ENCODE data around the gene RANBP17.
"Not testable (repeated sequence)": the region's sequence is repeated elsewhere in the genome, so short reads cannot be mapped to it uniquely, and the experiment has no call there.

The RANBP17 gene

DNA sequence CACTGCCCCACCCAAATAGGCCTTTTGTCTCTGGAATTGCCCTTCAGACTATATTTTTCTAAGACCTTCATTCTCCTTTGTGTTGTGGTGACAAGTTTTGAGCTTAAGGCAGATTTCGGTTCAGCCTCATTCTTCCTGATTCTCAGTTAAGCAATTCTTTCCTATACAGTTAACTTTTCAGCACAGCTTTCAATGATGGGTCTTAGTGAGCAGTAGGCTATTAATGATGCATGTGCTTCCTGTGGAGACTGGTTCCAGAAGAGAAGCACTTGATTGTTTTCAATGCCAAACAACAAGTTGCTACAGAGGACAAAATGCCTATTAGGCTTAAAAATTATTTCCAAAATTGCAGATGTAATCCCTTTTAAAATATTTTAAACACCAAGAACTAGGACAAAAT lies 399.5 kb downstream of the RANBP17 start:
- DNase-seq = no peak

DNA sequence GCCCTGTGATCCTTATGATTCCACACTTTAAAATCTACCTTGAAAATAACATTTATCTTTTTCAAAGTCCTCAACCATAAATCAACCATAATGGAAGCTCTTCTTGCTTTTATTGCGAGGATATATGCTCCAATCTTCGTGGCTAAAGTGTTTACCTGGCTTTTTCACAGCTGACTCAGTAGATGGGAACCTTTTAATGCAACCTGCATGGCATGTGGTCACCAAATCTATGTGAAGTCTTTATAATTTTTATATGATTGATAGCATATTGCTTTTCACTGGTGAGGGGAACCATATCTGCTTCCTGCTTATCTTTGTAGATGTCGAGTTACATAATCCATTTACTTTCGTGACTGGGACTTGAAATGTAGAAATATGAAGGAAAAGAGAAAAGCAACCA lies 400.1 kb downstream of the RANBP17 start:
- no peak for DNase-seq

DNA sequence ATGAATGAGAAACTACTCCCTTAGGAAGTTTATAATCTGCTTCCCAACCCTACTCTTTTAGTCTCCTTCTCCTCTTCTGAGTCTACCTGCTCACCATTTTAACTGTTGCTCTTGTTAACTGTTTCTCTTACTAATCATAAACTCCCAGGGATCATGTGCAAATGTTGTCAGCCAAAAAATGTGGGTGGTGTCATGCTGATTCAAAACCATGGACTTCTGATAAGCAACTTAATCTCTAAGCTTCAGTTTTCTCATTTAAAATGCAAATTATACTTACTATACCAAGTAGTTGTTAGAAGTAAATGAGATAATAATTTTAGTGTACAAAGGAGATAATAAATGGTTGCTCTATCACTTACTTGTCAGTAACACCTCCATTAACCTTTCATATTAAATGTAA lies 401.4 kb downstream of the RANBP17 start:
- no peak for DNase-seq

DNA sequence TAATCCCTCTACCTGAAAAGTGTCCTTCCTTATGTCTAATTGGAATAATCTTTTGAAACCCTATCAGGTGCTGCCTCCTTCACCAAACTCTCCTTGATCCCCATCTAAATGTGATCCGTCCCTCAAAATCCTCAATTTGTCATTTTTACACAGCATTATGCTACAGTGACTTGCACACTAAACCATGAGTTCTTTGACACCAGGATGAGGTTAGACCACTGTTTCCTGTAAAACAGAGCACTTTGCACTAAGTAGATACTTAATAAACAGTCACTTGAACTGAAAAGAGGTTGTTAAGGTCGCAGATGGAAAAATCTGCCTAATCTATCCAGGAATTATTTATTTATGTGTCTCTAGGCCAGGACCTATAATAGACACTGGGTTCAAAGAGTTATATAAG lies 403.0 kb downstream of the RANBP17 start:
- no peak for DNase-seq

DNA sequence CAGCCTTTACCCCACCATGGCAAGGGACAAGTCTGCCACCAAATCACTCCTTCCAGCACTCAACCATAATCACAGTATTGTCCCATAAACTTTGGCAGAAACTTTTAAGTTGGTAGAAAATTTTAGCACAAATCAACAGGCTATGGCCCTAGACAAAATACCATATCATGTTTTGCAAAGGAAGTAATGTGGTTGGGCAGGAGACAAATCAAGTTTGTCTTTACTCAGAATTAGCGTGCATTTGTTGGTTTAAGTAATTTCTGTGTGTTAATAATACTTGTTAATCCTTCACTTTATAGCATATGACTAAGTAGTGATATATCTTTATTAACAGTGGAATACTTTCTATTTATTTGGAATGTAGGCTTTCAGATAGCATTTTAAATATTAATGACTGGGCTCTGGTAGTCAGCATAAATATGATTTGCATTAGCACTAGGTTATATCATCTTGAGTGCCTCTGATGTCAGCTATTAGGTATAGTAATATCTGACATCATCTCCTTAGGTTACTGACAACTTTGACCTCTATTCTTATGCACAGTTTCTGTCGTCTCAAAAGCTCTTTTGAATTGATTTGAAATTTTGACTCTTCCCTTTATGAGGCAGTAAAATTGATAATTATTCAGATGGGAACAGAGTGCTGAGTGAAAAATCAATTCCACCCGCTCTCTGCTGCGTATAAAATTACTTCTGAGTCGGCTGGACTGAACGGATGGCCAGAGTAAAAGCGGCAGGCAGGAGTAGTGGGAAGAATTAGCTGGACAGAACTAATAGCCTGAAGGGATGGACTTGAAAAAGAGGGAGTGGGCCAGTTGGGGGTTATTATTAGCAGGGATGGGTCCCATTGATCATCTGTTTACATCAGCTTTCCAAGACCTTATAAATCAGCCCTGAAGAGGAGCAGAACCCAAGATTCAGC lies 407.1 kb downstream of the RANBP17 start:
- DNase-seq = no peak

DNA sequence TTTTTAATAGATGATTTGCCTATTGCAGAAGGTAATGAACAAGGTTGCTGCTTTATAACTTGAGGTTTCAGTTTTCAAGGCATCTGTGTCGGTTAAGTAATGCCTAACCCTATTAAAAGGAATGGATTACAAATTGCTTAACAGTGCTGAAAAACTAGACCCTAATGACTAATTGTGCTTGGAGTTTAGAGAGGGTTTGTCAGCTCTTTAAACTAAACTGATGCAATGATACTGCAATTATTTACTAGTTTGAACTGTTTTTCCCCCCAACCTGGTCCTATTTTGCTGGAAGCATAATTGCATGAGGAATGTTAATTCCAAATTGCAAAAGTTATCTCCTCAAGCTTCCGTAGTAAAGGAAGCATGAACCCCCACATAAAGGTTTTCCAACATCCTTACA lies 407.9 kb downstream of the RANBP17 start:
- no peak for DNase-seq

DNA sequence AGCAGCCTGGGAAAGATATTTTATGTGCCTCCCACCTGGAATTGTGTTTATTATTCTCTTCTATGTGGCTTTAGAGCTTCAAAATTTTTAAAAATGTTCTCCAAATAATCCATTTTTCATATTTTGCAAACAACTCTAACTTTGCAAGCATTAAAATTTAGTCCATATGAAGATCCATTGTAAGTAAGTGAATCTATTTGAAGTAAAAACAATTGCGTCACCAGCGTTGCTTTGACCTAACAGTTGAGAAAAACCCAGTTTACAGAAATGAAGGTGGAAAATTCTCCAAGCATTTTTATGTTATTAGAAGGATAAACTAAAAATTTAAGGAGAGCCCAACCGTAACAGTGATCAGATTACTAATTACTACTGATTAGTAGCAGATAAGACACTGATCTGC lies 408.3 kb downstream of the RANBP17 start:
- no peak for DNase-seq

DNA sequence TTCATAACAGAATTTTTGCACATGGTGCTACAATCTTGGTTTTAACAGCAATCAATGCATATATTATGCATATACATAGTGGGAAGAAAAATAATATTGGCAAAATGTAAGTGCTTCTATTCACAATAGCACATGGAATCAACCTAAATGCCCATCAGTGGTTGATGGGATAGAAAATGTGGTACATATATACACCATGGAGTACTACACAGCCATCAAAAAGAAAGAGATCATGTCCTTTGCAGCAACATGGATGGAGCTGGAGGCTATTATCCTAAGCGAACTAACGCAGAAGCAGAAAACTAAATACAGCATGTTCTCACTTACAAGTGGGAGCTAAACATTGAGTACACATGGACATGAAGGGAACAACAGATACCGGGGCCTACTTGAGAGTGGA lies 410.0 kb downstream of the RANBP17 start:
- no peak for DNase-seq

DNA sequence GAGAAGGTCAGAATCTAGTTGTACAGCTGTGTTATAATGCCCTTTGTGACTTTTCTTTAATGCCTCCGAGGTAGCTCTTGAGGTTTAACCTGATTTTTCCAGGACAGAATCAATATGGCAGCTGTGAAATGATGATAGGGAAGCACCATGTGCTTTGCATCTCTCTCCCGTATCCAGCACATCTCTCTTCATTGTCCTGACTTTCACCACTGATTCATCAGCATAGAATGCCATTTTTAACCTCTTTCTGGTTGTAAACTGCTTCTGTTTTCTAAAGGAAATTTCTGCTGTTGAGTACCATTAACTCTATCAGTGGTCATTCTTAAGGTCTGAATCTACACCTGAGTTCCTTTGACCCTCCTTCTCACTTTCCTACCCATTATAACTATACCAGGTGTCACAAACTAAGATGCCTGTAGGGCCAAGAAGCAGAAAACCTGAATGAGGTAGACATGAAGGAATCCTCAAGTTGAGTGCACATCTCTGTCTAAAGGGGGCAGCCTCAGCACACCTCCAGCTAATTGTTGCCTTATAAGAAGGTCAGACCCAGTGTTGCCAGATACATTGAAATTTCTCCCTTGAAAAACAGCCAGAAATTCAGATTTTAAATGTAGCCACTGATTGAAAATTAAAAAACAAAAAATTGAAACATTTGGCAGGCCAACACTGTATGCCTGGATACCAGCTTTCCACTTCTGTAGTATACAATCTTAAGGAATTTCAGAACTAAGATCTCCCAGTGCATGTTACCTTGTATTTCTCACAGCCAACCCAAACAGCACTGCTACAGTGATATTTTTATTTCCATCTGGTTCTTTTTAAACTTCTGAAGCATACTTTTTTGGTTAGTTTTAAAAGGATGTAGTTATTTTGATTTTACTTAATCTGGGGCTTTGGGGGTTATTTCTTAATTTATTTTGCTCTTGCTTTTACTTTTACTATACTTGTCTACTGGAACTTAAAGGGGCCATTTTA lies 411.5 kb downstream of the RANBP17 start:
- DNase-seq = peak; percentile 77

DNA sequence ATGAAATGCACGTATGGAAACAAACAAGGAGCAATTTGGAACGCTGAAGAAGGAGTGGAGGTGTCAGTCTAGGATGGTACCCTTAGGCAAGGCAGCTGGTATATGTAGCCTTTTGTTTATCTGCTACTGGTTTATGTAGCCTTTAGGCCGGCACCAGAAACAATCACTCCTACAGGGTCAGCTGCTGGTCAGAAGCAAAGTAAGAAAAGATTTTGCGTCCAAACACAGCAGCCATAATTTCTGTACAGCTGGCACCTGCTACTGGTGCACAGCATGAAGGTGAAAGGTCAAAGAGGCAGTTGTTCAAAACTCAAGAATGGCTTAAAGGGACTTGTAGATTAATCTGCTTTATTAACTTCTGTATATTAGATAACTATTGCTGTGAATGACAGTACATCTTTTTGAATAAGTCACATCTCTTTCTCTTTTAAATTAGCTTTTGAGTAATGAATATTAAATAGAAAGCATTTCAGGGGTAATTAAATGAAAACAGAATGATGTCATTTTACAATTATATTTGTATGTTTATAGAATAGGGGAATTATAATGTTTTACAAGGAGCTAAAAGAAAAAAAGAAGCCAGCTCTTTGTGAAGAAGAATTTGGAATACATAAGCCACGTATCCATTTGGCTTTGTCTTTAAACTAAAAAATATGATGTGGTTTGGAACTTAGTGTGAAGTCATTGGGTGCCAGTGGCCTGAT lies 414.2 kb downstream of the RANBP17 start:
- DNase-seq = no peak

DNA sequence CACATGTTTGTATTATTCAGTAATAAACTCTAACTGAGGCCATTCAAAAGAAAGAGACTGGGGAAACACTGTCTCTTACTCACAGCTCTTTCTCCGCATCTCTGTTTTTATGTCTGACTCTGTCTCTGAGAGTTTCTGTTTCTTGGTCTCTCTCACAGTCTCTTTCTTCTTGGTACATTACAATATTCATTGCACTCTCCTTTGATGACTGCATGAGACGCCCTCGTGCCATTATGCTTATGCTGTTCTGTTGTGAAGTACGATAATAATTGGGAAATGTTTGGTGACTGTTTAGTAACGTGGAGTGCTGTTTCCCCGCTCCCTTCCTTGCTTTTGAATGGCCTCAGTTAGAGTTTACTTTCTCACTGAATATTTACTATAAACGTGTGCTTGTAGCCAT lies 421.9 kb downstream of the RANBP17 start:
- DNase-seq = no peak

DNA sequence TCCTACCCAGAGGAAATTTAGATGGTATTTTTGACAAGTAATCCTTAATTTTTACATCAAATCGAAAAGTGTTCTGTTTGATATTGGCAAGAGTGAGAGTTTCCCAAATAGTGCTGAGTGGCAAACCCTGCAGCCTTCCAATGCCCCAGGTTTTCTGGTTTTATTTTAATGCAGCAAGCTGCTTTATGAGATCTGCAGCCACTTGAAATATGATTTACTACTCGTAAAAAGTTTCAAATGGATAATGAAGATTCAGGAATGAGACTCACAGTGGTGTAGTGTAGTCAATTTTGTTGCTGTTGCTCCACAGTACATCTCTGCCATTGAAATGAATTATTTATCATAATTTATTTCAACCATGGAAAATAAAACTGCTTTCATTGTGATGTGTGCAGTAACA lies 423.6 kb downstream of the RANBP17 start:
- no peak for DNase-seq

DNA sequence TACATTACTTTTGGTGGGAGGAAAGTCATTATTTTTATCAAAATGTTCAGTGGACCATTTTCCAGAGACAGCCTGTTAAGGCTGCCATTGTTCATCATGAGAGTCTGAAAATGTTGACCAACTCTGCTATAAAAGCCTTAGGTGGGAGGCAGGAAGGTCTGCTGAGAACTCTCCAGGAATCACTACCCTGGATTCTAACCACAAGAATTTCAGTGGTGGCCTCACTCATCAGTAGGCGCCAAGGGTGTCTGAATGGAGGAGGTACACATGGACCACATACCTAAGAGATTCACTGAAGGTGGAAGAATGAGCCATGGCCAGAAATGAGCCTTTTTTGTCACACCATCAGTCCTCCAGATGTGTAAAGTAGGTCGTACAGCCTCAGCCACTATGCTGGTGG lies 426.2 kb downstream of the RANBP17 start:
- DNase-seq = no peak

DNA sequence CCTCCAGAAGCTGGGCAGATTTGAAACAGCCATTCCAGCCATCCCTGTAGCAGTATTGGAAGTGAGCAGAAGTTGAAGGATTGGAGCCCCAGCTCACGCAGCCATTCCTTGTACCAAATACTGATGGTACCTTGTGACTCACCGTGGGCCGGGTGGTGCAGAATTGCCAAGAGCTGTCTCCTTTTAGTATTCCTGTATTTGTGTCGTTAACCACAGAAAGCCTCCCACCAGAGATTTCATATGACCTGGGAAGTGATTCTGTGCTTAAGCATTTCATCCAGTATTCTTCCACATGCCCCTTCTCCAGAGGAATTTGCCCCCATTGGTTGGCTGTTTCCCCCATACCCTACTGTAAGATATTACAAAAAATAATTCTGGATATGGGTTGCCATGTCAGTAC lies 429.6 kb downstream of the RANBP17 start:
- no peak for DNase-seq

DNA sequence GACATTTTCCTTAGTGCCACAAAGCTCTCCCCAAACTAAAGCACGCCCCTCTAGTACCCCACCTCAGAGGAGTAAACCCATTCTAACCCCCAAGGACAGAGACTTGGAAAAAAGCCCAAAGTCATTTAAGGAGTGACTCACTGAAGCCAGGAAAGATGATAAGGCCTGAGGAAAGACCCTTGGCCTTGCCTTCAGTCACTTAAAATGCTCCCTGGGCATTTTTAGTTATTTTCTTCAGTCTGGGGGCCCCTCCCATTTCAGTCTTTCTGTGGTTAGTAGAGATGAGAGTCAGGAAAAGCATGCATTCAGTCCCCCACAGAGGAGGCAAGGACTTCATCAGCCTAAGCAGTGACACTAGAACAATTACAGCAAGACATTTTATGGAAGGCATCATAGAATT lies 433.5 kb downstream of the RANBP17 start:
- no peak for DNase-seq

DNA sequence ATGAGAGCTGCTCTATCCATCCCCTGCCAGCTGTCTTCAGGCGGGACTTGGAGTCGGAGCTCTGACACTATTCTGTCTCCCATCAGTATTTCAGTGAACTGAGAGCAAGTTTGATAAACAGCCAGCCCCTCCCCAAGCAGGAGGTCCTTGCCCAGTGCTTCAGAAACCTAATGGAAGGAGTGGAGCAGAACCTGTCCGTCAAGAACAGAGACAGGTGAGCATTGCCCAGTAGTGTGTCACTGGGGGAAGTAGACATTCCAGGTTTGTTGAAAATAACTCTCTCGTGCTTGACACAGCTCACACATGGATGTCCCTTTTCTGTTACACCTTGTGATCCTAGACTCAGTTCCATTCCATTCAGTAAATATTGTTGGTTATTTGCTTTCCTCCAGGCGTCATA lies 434.0 kb downstream of the RANBP17 start:
- DNase-seq = peak; percentile 85

DNA sequence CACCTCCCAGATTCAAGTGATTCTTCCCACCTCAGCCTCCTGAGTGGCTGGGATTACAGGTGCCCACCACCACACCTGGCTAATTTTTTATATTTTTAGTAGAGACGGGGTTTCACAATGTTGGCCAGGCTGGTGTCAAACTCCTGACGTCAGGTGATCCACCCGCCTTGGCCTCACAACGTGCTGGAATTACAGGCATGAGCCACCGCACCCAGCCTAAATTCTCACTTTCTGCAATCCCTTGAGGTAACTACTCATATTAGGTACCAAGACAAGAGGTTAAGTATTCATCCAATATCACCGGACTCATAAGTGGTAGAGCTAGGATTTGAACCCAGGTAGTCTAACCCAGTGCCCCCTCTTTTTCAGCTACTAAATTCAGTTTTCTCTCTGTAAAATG lies 436.1 kb downstream of the RANBP17 start:
- not testable (repeated sequence) for DNase-seq

DNA sequence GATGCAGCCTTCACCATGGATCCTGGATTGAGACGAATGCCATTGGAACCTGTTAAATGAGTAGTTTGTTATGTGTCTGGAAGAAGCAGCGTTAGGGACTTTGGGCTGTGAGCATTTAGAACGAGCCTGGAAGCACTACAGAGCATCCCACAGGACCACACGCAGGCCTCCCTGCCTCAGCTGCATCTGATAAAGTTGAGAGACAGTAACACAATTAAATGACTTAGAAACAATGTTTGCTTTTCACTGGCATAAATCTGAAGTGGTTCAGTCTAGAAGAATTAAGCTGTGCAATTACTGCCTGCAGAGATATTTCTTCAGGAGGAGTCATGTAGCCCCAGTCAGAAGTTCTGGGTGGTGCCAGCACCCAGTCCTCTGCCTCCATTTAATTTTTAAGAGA lies 437.4 kb downstream of the RANBP17 start:
- DNase-seq = no peak

DNA sequence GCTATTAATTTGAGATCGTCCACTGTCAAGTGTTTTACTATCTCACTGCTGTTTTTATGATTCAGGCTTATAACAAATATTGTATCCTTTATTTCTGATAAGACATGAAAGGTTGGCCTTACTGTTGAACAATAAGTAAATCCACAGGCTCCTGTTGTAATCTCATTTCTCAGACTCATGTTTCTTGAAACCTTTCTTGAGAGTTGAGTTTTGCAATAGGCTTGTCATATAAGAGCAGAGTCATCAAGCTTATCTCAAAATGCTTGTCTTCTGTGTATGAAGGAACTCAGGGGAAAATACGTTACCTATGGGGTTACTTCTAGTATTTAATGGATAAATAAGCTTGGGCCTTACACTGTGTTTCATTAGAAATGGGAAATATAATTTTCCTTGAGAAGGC lies 438.0 kb downstream of the RANBP17 start:
- DNase-seq = no peak

DNA sequence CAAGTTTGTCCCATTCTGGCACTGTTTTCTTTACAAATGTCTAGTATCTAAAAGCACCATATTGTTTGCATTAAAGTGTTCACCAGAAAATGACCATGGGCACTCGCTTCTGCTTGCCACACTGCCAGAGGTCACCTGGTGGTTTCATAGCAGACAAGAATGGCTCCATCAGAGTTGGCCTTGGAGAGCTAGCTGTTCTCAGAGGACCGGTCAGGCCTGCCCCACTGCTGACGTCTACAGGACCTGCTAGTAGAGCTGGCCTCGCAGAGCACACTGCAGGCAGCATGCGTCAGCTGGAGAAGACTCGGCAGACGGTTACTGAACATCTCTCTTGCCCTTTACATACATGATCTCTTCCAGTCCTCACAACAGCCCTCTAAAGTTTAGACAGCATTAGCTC lies 438.5 kb downstream of the RANBP17 start:
- DNase-seq = no peak

DNA sequence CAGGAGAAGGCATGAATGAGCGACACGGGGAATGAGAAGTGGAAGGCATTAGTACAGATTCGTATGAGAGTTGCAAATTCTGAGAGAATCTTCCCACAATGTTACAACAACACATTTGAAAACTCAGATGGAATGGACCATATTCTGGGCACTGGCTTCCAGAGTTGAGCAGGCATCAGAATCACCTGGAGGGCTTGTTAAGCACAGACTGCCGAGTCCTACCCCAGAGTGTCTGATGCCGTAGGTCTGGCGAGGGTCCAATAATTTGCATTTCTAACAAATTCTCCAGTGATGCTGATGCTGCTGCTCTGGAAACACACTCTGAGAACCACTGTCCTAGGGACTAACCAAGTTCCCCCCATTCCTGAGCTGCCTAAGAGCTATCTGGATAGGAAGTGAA lies 444.3 kb downstream of the RANBP17 start:
- peak; percentile 22 for DNase-seq

DNA sequence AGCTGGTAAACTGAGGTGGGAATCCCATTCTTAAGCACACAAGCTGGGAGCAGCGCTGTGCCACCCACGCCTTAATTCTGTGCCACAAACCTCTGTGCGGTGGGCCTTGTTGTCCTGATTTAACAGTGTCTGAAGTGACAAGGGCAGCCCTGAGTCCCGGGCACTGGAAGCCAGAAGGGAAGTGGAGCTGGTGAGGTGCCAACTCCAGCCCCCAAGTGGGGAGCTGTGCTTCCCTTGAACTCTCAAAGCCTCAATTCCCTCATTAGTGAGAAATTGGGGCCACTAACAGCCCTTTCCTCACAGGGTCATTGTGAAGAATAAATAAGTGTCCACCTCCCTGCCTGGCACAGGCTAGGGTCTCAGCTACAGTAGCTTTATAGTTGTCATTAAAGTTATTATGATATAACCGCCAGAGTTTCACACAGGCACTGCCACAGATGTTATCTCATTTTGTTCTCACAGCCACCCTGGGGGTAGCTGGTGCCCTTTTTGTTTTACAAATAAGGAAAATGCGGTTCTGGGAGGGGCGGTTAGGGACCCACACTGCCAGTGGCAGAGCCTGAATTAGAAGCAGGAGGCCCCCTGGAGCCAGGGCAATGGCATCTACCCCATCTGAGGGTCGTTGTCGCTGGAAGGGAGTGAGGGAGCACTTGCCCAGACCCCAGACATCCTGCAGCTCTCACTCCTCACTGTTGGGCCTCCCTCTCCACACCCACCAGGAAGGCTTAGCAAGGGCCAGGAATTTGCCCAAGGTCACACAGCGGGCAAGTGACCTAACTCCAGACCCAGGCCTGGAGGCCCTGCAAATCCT lies 445.2 kb downstream of the RANBP17 start:
- DNase-seq = peak; percentile 50
